Right renal cortex interstitium (tissue), 3 donors: Measurements from ENCODE around the gene SLC22A2. TPM values are rescaled to one million over a fixed set of nuclear protein-coding genes. Genes with fewer than 3 reads are reported as not detected.
A peak's percentile ranks its signal among the peaks of the same experiment; 100 is the strongest.

Experiments
- DNase-seq, 3 donors: peaks; one replicate each; pipeline ENCODE4 v3.0.0-alpha.2; 2013; ENCODE audit warnings: low read depth in 3 of 3, low spot score in 2 of 3
- polyA plus RNA-seq, 3 donors: library from polyadenylated mRNA; unstranded; fragments of 120-200 nt; gene quantifications; one replicate each; pipeline ENCODE4 v1.2.1, GENCODE V29; 2013; ENCODE audit not compliant: insufficient read length in 3 of 3

Gene SLC22A2
- polyA plus RNA-seq, 3 donors: 12.0 to 14.5 (median 12.8) TPM

DNA sequence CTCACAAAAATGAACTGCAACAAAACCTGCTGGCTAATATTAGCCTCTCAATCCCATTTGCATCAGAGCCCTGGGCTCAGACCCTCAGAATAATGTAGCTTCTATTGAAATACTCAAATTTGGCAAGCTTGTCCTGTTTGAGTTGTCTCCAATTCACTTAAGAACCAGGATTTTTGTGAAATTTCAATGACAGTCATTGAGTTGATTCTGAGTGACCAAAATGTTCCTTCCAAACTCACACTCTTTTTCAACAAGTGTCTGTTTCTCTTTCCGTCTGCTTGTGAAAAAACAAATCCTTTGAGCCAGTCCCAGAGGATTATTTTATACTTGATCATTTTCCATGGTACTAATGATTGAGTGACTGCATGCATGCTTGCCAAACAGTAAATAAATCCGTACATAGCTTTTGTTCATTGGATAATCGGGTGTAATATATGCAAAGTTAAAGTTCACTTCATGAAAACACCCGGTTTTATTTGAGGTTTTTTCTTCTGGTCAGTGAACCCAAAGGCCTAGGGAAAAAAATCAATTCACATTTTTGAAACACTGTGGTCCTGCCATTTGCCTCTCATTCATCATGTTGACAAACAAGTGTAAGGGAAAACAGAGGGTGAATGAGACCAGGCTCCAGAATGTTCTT, 16.4 kb upstream of the SLC22A2 start:
- DNase-seq: no peak

DNA sequence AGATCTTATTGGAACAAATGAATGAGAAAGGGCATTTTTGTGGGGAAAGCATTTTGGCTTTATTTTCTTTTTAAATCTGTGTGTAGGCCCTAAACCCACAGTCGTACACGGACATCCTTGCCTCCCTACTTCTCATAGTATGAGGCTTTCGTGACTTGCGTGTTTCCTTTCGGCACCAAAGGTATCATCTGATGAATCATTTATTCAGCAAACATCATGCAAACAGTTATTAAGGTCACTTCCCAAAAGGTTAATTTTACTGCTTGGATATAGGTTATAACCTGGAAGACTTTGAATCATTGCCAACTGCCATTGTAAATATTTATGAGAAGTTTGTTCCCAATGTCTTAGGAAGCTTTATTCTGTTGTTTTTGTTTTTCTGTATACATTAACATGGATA, 15.1 kb upstream of the SLC22A2 start:
- DNase-seq: no peak

DNA sequence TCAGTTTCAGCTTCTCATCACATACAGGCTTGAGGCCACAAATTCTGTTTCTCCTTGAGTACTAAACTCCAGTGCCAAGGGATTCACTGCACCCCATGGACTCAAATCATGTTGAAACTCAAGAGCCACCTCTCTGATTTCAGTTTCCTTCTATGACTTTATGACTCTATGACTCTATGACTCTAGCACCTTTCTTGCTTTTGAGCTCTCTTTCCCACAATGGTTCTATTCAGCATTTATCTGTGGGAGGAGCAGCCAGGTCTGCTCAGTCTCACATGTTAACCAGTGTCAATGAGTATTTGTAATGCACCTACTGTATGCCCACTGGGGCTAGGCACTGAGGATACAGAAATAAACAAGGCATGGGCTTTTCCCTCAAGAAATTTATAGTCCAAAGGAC, 14.6 kb upstream of the SLC22A2 start:
- no peak for DNase-seq

DNA sequence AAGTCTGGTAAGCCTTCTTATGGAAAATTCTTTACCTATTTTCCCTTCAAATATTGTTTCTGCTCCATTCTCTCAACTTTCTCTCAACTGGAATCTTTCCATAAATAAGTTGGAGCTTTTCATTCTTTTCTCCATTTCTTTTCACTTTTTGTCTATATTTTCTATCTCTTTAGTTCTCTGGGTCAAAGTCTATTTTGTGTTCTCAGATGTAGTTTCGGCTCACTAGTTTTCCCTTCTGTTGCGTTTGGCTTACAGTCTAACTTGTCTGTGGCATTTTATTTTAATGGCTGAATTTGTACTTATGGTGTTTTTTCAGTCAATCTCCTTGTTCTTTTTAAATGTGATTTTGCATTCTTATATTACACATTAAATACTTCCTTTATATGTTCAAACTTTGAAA, 14.1 kb upstream of the SLC22A2 start:
- no peak for DNase-seq

DNA sequence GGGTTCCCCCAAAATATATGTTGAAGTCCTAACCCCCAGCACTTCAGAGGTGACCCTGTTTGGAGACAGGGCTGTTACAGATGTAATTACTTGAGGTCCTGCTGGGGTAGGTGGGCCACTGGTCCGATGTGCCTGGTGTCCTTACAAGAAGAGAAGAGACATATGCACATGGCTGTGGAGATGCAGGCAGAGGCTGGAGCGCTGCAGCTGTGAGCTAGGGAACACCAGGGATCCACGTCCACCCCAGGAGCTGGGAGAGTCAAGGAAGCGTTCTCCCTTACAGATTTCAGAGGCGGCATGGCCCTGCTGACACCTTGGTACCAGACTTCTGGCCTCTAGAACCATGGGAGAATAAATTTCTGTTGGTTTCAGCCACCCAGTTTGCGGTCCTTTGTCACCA, 11.7 kb upstream of the SLC22A2 start:
- DNase-seq: no peak

DNA sequence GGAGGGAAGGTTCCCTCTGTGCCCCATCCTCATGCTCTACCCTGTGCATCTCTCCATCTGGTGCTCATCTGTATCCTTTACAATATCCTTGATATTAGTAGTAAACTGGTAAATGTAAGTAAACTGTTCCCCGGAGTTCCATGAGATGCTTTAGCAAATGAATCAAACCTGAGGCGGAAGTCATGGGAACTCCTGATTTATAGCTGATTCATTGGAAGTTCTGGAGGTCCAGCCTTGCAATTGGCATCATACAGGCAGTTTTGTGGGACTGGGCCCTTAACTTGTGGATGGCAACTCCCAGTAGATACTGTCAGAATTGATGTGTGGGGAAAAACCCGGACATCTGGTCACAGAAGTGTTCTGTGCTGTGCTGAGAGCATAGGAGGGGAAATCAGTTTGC, 11.2 kb upstream of the SLC22A2 start:
- no peak for DNase-seq

DNA sequence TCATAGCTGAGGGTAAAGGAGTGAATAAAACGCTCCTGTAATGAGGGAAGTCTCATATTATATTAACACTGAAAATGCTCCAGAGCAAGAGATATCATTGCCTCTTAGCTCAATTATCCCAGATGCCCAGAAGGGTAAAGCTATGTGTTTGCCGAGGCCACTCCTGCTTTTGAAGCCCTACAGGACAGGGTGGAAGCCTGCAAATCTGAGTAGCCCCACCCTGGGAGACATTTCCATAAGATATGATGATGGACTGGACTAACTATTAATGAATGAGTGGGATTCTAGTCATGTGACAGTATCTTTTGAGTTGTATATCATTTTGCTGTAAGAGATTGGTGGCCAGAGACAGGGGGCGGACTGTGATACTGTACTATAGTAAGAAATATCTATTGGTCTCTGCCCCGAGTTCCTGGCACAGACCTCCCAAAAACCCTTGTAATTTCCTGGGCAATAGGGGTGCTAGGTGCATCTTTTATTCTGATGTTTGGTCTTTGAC, 10.5 kb upstream of the SLC22A2 start:
- no peak for DNase-seq

DNA sequence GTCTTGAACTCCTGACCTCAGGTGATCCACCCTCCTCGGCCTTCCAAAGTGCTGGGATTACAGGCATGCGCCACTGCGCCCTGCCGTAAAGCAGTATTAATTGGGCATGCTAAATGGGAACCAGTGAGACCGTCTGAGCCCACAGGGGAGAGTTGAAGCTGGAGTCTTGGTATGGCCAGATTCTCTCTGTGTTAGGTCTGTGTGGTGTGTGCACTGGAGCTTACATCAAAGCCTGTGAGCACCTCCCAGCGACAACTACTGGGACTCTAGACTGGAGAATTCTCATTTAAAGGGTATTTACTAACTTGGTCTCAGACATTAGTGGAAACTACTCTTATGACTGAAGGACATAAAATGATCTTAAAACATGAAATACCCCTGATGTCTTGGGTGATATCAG, 8.5 kb upstream of the SLC22A2 start:
- DNase-seq: no peak

DNA sequence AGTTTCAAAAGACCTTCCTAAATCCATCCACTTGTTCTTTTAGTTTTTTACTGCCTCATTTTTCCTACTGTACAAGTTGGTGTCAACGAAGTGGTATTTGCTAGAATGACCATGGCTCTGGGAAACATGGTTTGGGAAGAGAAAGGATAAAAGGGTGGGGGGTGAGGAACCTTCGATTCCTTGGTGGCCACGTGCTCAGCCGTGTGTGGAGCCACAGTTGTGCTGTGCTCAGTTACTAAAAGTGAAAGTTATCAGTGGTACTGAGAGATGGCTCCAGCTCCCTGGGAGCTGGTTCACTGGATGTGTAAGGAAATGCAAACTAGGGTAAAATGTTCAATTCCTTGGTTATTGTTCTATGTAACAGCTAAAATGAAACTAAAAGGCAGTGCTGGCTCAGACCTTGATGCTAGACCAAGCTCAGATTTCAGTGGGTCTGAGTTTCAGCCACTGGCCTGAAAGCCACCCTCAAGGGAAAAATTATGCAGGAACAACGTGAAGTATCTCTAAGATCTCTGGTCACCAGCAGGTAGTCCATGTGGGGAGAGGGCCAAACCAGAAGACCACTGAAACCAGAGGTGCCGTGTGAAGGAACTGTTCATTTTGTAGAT, 7.4 kb upstream of the SLC22A2 start:
- DNase-seq: no peak

DNA sequence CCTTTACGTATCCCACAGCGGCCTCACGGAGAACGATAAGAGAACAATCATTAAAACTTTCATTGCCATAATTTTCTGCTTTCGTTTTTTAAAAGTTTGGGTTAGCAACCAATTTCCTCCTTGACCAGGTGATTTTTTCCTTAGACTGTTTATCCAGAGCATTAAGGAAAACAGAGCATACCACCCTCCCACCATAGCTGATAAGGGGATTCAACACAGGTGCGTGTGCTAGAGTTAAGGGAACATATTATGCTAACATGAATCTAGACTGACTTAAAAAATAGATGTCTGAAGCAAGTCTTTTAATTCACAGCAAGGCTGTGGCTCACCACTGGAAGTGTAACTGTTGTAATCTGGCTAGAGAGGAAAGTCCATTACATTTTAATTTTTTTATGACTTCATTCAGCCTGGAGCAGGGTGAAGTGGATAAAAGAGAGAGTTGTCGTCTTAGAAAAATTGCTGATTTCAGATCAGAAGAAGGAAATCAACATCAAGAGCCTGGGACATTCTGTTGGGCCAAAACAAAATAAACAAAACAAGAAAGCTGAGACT, 5.5 kb upstream of the SLC22A2 start:
- DNase-seq: no peak

DNA sequence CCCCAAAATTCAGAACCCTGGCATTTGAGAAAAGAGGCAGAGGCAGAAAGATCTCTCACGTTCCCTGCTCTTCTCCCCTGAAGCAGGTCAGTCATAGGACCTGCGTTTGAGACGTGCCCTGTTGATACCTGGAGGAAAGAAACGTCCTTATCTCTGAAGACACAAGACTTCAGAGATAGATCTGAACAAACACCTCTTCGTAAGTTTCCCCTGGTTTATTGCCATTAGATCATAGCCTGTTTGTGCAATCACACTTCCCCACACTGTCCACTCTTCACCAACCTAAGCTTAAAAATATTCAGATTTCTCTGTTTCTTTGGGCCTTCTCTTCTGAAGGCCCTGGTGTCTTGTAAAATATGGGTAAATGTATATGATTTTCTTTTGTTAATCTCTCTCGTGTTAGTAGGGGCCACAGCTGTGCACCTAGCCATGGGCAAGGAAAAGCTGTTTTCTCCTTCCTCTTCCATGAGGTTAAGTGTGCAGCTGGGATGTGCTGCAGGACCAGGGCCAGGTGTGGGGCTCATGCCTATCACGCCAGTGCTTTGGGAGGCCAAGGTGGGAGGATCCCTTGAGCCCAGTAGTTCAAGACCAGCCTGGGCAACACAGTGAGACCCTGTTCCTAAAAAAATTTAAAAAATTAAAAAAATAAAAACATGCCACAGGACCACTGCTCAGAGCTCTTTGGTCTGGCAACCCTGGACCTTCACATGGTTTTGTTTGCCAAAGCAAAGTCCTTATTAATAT, 4.7 kb upstream of the SLC22A2 start:
- DNase-seq: no peak

DNA sequence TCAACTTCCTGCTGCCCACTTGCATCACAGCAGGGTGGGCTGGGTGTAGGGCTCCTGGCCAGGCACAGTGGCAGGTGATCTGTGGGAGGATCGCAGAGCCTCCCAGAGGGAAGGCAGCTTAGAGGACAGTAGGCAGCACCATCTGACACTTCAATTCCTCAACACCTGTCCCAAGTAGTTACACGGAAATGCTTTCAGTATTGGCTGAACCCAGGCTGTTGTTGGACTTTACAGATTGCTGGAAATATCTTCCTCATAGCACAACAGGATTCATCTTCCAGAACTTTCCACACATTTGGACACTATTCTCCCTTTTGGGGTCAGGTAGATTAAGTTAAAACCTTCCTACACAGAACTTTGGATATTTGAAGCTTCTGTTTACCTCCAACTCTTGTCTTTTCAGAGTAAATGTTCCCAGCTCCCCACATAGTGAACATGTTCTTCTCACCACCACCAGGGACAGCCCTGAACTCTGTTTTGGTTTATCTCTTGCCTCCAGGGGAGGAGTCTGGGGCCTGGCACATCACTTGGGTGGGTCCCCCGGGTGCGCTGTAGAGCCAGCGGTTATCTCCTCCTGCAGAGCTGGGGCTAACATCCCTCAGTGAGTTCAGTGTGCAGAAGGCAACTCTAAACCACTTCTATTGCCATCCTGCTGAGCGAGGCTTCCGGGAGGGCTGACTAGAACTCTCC, 3.5 kb upstream of the SLC22A2 start:
- no peak for DNase-seq

DNA sequence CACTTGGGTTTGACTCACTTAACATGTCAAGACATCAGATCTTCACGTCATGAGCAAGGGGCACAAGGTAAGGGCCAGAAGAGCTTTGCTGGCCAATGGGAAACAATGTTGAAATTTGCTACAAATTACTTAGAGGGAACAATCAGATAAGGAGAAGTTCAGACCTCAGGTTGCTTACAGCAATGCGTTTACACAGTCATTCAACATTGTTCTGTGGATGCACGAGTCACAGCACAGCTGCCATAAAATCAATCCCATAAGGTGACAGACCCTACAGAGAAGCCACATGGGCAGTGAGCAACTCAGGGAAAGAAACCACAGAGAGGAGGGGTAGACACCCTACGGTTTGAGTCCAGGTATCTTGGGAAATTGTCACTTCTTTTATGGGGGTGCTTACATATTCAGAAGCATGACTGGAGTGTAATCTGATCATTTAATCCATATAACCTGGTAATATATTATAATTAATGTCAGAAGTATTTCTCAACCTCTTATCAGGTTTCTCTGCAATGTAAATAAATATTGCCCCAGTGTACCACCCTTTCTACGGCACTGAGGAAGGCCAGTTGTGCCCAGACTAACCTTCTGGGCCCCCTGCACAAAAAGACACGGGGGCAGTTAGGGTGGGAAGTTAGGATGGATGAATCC, 2.3 kb upstream of the SLC22A2 start:
- no peak for DNase-seq

DNA sequence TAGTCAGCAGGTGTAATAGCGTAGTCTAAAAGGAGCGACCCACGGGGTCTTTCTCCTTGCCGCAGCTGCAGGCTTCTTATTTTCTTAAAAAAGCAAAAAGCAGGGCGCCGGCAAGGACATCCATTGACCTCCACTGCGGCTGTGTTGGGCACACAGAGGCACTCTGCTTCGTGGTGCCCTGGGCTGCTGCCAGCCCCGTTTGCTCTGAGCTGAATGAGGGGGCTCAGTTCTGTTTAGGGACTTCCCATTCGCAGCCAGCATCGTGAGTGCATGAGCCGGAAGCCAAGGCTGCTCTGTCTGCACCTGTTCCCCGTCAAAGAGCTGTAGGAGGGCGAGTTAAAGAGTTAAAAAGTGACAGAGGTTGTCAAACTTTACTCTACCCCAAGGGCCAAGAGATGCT, 1.7 kb upstream of the SLC22A2 start:
- no peak for DNase-seq

DNA sequence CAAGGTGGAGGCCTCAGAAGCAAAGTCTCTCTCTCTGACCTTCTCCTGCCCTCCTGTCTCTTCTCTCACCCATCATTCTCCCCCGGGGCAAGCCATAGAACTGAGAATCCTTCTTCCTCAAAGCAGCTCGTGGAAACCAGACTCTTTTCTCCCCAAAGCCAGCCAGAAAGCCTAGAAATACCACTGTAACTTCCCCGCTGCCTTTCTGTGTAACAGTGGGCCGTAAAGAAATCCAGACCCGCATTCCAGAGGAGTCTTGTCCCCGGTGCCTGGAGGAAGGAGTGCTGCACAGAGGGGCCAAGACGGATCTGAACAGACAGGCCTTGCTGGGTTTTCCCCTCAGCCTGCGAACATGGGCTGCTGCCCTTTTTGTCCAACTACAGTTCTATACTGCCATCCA, 977 bp upstream of the SLC22A2 start:
- DNase-seq: no peak

DNA sequence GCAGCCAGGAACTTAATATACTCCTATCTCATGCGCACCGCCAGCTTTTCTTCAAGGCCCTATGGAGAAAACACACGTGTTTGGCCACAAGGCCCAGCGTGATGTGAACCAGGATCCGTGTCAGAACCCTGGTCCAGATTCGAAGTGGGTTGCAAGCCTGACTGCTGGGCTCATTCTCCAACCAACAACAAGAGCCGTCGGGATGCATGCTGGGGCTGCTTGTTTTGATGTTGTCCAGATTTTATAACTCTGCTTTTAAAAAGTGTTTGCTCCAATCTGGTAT, 463 bp upstream of the SLC22A2 start:
- DNase-seq: no peak

DNA sequence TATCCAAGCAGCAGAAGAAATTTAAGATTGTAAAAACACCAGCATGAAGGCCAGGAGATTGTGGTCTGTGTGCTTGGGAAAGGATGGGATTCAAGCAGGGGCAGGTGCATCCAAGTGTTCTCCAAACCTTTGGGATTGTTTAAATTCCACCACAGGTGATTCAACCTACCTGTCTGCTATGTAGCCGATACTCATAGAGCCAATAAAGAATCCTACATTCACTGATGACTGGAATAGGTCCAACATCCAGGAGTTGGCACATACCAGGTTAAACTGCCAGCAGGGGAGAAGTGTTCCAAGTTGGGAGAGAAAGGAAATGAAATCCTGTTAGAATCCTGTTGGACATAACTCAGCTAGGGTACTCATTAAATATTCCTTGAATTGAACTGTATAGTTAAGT, 2.2 kb downstream of the SLC22A2 start:
- no peak for DNase-seq

DNA sequence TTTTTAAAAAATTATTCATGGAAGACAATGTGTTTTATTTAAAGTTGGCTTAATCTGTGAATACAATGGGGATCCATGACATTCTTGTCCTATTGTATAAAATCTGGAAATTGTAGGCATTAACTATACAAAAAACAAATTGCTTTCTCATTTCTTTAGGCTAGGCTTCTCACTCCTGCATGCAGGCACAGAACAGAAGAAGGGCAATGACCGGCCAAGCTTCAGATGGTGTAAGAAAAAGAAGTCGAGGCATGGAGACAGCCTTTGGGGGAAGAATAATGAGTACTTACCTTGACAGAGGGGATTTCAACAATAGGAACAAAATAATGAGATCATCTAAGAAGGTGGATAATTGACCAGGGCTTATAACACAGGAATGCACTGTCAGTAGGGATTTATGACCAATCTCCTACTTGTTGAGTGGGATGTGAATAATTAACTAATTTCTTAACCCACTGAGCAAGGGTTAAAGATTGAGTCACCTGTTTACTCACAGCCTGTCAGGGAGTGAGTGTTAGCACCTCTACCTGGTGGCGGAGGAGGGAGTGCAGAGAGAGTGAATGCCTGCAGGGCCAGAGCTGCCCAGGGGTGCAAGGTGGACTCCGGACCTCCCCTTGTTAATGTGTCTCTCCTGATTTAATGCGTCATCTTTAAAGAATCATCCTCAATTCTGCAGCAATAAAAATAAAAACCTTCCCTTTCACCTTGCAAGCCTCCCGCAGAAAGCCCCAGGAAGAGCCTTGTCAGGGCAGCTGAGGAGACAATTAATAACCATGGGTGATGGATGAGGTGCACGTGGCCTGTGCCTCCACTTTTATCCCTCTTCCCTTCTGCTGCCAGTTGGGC, 3.9 kb downstream of the SLC22A2 start:
- DNase-seq: peak; percentile 20 to 49 (median 37)

DNA sequence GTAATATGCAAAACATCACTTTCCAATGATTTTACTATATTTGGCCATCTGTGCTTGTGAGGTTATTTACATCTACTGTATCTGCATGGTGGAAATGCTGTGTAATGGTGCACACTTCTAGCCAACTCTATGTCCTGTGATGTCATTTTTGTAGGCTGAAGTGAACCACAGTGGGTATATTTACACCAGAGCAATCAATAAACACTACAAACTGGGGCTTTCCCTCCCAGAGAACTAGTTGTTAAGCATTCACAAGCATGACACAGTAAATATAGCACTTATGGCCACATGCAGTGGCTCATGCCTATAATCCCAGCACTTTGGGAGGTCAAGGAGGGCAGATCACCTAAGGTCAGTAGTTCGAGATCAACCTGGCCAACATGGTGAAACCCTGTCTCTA, 4.9 kb downstream of the SLC22A2 start:
- no peak for DNase-seq

DNA sequence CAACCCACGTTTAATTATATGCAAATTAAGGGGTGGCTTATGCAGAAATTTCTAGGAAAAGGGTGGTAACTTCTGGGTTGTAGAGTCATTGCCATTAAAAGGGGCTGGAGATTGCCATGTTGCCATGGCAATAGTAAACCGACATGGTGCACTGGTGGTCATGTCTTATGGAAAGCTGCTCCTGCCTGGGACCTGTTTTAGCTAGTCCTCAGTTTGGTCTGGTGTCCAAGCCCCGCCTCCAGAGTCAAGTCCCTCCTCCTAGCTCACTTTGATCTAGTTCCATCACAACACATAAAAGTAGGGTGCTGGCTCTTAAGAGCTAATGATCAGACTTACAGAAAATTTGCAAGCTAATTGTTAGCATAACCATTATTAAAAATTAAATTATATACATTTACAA, 5.3 kb downstream of the SLC22A2 start:
- no peak for DNase-seq
